ENCODE data around the gene PHF19.

The PHF19 gene

DNA sequence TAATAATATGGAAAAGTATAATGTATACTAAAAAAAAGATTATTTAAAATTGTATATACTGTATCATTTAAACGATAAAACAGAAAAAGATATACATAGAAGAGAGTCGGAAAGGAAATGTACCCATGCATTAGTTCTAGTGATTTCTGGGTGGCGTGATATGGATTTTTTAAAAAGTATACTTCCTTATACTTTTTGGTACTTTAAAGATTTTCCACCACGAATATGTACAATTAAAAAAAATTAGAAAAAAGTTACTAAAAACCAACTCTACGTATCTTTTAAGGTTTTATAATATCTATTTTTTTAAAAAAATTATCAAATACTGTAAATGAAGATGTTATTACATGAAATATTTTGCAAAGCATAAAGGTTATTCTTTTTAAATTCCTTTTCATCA lies 12.3 kb downstream of the PHF19 start:
- ATAC-seq, result no peak
- DNase-seq, result no peak
- Mint-ChIP-seq H3K27ac (no peak overlapping the region), H3K36me3 (ENCODE audit: low read depth) (peaks cover 54% of the 10 kb centered on the region), H3K4me3 (no peak overlapping the region), H3K9me3 (no peaks in the 10 kb centered on the region), H3K27me3 (no peaks in the 10 kb centered on the region), H3K4me1 (peaks cover 16% of the 10 kb centered on the region)

DNA sequence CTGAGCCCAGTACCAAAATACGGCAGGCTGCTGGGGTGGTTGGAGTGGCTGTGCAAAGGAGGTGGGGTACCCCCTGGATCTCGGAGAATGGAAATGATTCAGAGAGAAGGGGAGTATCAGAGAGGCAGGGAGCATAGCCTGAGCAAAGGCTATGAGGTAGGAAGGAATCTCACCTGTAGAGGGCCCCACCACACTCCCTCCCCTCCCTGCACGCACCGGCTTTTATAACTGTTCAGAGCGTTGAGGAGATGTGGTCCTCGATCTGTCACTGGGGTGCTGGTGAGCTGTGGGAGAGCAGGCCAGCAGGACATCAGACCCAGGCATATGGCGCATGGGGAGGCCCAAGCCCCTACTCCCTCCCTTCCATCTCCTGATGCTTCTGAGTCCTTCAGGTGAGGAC lies 13.2 kb downstream of the PHF19 start:
- Mint-ChIP-seq H3K4me3 (no peak overlapping the region), H3K27me3 (no peaks in the 10 kb centered on the region), H3K4me1 (peaks cover 8% of the 10 kb centered on the region), H3K9me3 (no peaks in the 10 kb centered on the region), H3K27ac (no peak overlapping the region), H3K36me3 (ENCODE audit: low read depth) (peaks cover 50% of the 10 kb centered on the region)
- no peak for DNase-seq
- ATAC-seq, result no peak

DNA sequence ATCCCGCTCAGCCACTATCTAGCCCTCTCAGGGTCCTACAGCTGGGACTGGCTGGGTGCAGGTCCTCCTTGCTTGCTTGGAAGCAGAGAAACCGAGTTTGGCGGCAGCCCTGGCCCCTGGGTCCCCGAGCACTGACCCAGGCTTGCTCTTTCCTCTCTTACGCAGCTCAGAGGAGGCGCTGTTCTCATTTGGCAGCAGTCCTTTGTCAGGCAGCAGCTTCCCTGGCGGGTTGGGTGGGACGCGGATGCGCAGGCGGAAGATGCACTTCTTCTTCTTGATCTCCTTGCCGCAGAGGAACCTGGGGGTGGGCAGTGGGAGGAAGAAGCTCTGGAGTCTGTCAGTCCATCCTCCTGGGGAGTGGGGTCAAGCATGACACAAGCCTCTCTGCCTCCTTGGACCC lies 14.5 kb downstream of the PHF19 start:
- H3K27ac Mint-ChIP-seq, result no peak overlapping the region
- H3K4me1 Mint-ChIP-seq, result peaks cover 2% of the 10 kb centered on the region
- no peaks in the 10 kb centered on the region for H3K27me3 Mint-ChIP-seq
- H3K36me3 Mint-ChIP-seq (ENCODE audit: low read depth), result peaks cover 50% of the 10 kb centered on the region
- DNase-seq (no peak), ATAC-seq (no peak)
- no peak overlapping the region for H3K4me3 Mint-ChIP-seq
- H3K9me3 Mint-ChIP-seq, result no peaks in the 10 kb centered on the region

DNA sequence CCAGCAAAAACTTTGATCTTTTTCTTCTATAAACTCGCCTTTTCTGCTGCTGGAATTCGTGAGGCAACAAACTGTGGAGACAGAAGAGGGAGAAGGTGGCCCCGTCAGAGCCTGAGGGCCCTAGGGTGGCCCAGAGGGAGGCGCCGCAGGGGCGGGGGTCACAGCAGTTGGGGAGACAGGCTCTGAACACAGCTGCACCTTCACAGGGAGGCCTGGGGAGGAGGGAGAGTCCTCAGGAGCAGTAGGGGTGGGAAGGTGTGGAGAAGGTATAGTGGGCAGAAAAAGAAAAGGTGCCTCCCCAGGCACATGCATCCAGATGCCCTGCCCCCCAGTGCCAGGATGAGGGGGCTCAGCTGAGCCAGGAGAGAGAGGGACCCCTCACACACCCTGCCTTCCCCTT lies 15.1 kb downstream of the PHF19 start:
- ATAC-seq (no peak), DNase-seq (no peak)
- Mint-ChIP-seq H3K4me3 (no peak overlapping the region), H3K36me3 (ENCODE audit: low read depth) (peaks cover 51% of the 10 kb centered on the region), H3K9me3 (no peaks in the 10 kb centered on the region), H3K27ac (no peak overlapping the region), H3K4me1 (peaks cover 2% of the 10 kb centered on the region), H3K27me3 (no peaks in the 10 kb centered on the region)

- no peak for ATAC-seq
- Mint-ChIP-seq H3K27ac (peak overlapping the region; percentile 60), H3K4me3 (no peak overlapping the region), H3K9me3 (no peaks in the 10 kb centered on the region), H3K36me3 (ENCODE audit: low read depth) (peaks cover 35% of the 10 kb centered on the region), H3K4me1 (no peaks in the 10 kb centered on the region), H3K27me3 (no peaks in the 10 kb centered on the region)
- no peak for DNase-seq
Measured at GRCh38 chr9:120860083-120860482, 16.9 kb downstream of the PHF19 start.

GRCh38 chr9:120859361-120859760 lies 17.6 kb downstream of the PHF19 start:
- Mint-ChIP-seq H3K4me1 (no peaks in the 10 kb centered on the region), H3K4me3 (no peak overlapping the region), H3K9me3 (no peaks in the 10 kb centered on the region), H3K27me3 (no peaks in the 10 kb centered on the region), H3K36me3 (ENCODE audit: low read depth) (peaks cover 37% of the 10 kb centered on the region), H3K27ac (no peak overlapping the region)
- ATAC-seq (no peak), DNase-seq (no peak)

- H3K27me3 Mint-ChIP-seq, result no peaks in the 10 kb centered on the region
- DNase-seq, result no peak
- H3K4me1 Mint-ChIP-seq, result no peaks in the 10 kb centered on the region
- no peak overlapping the region for H3K4me3 Mint-ChIP-seq
- no peaks in the 10 kb centered on the region for H3K9me3 Mint-ChIP-seq
- no peak overlapping the region for H3K27ac Mint-ChIP-seq
- no peak for ATAC-seq
- H3K36me3 Mint-ChIP-seq (ENCODE audit: low read depth), result peaks cover 33% of the 10 kb centered on the region
Measured at GRCh38 chr9:120857902-120858301, 19.1 kb downstream of the PHF19 start.

DNA sequence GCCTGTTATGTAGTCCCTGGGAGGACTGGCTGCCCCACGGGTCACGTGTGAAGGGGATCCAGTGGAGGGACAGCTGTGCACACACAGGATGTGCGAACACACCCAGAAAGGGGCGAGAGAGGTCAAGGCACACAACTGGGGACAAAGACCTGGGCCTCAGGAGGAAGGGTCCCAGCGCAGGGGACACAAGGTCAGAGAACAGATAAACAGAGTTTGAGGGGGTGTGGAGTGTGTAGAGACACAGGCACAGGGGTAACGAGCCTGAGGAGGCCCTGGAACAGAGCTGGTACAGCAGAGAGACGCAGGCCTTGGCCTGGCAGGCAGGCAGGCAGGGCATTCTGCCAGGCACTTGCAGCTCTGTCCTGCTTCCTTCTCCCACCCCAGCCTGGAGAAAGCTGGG lies 19.5 kb downstream of the PHF19 start:
- H3K4me3 Mint-ChIP-seq, result no peak overlapping the region

DNA sequence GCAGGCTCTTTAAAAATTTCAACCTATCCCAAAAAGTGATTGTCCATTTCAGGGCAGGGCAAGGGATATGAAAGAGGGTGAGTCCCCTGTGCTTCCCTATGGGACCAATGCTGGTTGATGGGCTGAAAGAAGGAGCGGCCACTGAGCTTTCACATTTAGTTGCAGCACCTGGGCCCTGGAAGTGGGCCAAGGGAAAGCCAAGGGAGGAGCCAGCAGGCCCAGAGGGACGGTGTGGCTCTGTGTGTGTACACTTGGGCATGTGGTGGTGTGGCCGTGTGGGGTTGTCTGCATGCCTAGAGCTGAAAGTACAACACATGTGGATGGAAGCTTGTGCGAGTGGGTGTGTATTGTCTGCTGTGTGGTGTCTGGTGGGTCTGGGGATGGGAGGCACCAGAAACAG lies 20.3 kb downstream of the PHF19 start:
- Mint-ChIP-seq H3K4me3 (no peak overlapping the region), H3K4me1 (no peaks in the 10 kb centered on the region), H3K36me3 (ENCODE audit: low read depth) (peaks cover 33% of the 10 kb centered on the region), H3K27ac (no peak overlapping the region), H3K9me3 (no peaks in the 10 kb centered on the region), H3K27me3 (no peaks in the 10 kb centered on the region)
- ATAC-seq (no peak), DNase-seq (no peak)

More for the DNA sequence above, 19.5 kb downstream of the PHF19 start:
- H3K27ac Mint-ChIP-seq, result no peak overlapping the region
- peaks cover 33% of the 10 kb centered on the region for H3K36me3 Mint-ChIP-seq (ENCODE audit: low read depth)
- ATAC-seq (no peak), DNase-seq (no peak)
- no peaks in the 10 kb centered on the region for H3K4me1 Mint-ChIP-seq
- no peaks in the 10 kb centered on the region for H3K27me3 Mint-ChIP-seq
- H3K9me3 Mint-ChIP-seq, result no peaks in the 10 kb centered on the region

GRCh38 chr9:120855827-120856670 lies 20.9 kb downstream of the PHF19 start:
- Mint-ChIP-seq H3K4me3 (no peak overlapping the region), H3K4me1 (no peaks in the 10 kb centered on the region), H3K36me3 (ENCODE audit: low read depth) (peaks cover 30% of the 10 kb centered on the region), H3K27me3 (no peaks in the 10 kb centered on the region), H3K9me3 (no peaks in the 10 kb centered on the region), H3K27ac (peak overlapping the region; percentile 56)
- DNase-seq (no peak), ATAC-seq (no peak)

GRCh38 chr9:120854596-120855327 lies 22.2 kb downstream of the PHF19 start:
- Mint-ChIP-seq H3K4me1 (no peaks in the 10 kb centered on the region), H3K36me3 (ENCODE audit: low read depth) (peaks cover 23% of the 10 kb centered on the region), H3K27me3 (no peaks in the 10 kb centered on the region), H3K4me3 (no peak overlapping the region), H3K27ac (no peak overlapping the region), H3K9me3 (no peaks in the 10 kb centered on the region)
- ATAC-seq (no peak), DNase-seq (no peak)

- Mint-ChIP-seq H3K27me3 (no peaks in the 10 kb centered on the region), H3K9me3 (no peaks in the 10 kb centered on the region), H3K4me1 (no peaks in the 10 kb centered on the region), H3K27ac (no peak overlapping the region), H3K4me3 (no peak overlapping the region), H3K36me3 (ENCODE audit: low read depth) (peaks cover 18% of the 10 kb centered on the region)
- ATAC-seq (no peak), DNase-seq (no peak)
Measured at GRCh38 chr9:120853198-120853597, 23.8 kb downstream of the PHF19 start.

- H3K9me3 Mint-ChIP-seq, result no peaks in the 10 kb centered on the region
- ATAC-seq, result no peak
- peaks cover 13% of the 10 kb centered on the region for H3K36me3 Mint-ChIP-seq (ENCODE audit: low read depth)
- H3K4me3 Mint-ChIP-seq, result no peak overlapping the region
- H3K27ac Mint-ChIP-seq, result no peak overlapping the region
- H3K27me3 Mint-ChIP-seq, result no peaks in the 10 kb centered on the region
- H3K4me1 Mint-ChIP-seq, result peaks cover 5% of the 10 kb centered on the region
- DNase-seq, result no peak
Measured at GRCh38 chr9:120852240-120853010, 24.6 kb downstream of the PHF19 start.

DNA sequence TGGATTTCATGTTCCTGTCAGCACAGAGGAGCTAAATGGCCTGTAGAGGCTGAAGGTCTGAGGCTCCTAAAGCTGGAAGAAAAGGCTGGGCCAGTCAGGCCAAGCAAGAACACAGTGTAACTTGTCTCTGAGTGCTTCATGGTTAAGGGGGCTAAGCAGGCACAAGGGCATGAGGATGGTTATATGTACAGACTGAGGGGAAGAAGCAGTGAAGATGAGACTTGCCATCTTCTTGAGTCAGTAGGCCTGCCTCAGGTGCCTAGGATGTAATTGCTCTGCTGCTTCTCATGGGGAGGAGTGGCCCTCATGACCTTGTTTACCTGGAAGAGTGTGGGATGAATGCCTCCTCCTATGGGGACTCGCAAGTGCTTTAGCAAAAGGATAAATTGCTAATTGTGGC lies 25.5 kb downstream of the PHF19 start:
- Mint-ChIP-seq H3K27me3 (no peaks in the 10 kb centered on the region), H3K9me3 (no peaks in the 10 kb centered on the region), H3K36me3 (ENCODE audit: low read depth) (peaks cover 10% of the 10 kb centered on the region), H3K4me3 (no peak overlapping the region), H3K27ac (no peak overlapping the region), H3K4me1 (peaks cover 15% of the 10 kb centered on the region)
- ATAC-seq (no peak), DNase-seq (no peak)

GRCh38 chr9:120850315-120850714 lies 26.7 kb downstream of the PHF19 start:
- Mint-ChIP-seq H3K4me1 (peaks cover 26% of the 10 kb centered on the region), H3K27me3 (no peaks in the 10 kb centered on the region), H3K9me3 (no peaks in the 10 kb centered on the region), H3K27ac (no peak overlapping the region), H3K4me3 (no peak overlapping the region), H3K36me3 (ENCODE audit: low read depth) (peaks cover 10% of the 10 kb centered on the region)
- no peak for ATAC-seq
- no peak for DNase-seq

All from activated naive CD8-positive, alpha-beta T cell treated with anti-CD3 and anti-CD28 coated beads, Interleukin-2, amount 50 U/mL, for 24 hours (primary cell).